GM18508 (cell line): ENCODE results near the gene HOXA6.

ENCODE experiments used
- ATAC-seq: cut with Tn5 transposase; IDR thresholded peaks from one replicate; pipeline ENCODE4 v1.9.1; 2021; ENCODE audit warnings: moderate number of reproducible peaks; ENCODE audit not compliant: insufficient read depth, unreplicated experiment

HOXA6 gene

GRCh38 chr7:27173956-27174873 is 26.6 kb upstream of the HOXA6 start, which contains the start of gene HOXA10:
Gene HOXA10, minus strand, starts transcription at chr7:27174320. Its CDS starts 14 bp downstream, at chr7:27174306.
- no peak for ATAC-seq

DNA sequence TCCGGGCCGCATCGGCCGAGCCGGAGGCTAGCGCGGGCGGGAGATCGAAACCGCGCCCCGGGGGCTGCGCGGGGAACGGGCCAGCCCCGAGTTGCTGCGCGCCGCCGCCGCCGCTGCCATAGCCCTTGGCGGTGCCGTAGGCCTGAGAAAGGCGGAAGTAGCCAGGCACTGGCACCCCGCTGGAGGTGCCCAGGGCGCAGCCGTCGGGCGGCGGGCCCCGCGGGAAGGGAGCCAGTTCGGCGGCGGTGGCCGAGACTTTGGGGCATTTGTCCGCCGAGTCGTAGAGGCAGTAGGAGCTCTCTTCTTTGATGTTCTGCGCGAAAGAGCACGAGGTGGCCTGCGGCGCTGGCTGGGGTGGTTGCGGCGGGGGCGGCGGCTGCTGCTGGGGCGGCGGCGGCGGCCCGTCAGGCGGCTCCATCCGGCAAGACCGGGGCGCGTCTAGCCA is 26.0 kb upstream of the HOXA6 start:
- no peak for ATAC-seq

DNA sequence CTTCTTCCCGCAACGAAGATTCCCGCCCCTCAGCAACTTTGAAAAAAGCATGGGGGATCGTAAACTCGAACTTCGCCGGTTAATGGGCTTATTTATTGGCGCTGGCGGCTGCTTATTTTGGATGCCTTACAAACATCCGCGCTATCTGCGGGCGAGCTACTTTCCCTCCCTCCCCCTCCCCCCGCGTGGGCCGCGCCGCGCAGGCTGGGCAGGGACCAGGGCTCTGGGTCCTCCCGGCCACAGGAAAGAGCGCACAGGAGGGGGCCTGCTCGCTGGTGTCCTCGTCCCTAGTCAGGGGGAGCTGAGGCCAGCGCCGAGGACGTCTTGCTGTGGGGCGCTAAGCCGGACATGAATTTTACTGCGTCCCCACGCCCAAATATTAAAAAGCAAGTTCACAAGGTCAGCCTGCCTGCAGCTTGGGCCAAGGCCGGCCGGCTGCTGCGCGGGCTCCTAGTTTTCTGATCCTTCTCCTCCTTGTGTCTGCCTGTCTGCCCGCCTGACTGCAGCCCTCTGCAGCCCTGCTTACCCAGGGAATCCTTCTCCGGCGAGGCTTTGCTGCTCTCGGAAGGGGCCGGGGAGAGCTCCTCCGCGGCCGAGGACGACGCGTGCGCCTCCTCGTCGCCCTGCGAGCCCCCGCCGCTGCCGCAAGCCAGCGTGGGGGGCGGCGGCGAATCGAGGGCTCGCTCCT is 25.4 kb upstream of the HOXA6 start:
- no peak for ATAC-seq

DNA sequence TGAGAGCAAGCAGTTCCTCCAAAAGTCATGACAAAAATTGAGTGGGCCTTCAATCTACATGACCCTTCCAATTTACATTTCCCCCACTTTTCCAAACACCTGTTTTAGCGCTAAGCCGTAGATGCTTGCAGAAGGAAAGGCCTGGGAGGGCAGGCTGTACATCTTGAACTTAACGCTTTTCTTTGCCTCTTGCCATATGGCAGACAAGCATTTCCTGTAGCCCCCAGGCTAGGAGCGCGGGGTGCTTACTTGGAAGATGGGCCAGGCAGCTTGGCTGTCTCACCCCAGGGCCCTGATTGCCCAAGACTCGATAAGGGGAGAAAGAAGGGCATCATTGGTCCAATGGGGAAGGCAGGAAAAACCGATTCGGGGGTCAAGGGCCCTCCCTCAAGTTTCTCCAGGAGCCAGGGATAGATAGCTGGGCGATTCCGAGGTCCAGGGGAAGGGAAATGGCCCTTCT is 24.8 kb upstream of the HOXA6 start:
- no peak for ATAC-seq

DNA sequence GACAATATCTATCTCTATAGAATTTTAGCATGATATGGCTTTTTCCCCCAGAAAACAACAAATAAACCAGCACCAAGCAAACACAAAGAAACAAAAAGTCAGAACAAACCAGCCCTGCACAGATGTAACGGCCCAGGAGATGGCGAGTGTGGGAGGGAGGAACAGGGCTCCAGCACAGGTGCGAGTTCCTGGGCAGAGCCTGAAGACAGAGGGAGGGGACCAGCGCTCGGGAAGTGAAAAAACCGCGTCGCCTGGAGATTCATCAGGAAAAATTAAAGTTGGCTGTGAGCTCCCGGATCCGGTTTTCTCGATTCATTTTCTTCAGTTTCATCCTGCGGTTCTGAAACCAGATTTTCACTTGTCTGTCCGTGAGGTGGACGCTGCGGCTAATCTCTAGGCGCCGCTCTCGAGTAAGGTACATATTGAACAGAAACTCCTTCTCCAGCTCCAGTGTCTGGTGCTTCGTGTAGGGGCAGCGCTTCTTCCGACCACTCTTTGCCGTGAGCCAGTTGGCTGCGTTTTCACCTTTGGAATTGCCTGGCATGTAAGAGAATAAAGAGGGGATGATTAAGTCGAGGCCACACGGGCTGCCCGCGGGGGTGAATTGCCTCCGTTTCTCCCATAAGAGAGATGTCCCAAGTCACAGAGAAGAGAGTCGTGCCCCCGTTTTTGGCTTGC is 24.2 kb upstream of the HOXA6 start:
- ATAC-seq, result no peak

DNA sequence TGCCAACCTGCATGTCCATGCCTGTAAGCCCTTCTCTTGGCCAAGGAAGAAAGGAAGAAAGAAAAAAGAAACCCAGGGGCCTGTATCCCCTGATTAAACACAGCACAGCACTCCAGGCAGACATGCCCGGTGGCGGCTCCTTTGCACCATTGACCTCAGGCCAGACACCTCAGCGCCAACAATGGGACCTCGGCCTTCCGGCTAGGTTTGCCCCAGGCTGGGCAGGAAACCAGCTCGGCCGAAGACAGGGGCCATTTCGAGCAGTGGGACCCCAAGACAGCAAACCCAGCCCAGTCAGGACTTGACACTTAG is 23.7 kb upstream of the HOXA6 start:
- ATAC-seq, result no peak

- no peak for ATAC-seq
These were observed 23.1 kb upstream of the HOXA6 start for GRCh38 chr7:27170426-27171324.

GRCh38 chr7:27169658-27170425 is 22.3 kb upstream of the HOXA6 start:
- no peak for ATAC-seq

DNA sequence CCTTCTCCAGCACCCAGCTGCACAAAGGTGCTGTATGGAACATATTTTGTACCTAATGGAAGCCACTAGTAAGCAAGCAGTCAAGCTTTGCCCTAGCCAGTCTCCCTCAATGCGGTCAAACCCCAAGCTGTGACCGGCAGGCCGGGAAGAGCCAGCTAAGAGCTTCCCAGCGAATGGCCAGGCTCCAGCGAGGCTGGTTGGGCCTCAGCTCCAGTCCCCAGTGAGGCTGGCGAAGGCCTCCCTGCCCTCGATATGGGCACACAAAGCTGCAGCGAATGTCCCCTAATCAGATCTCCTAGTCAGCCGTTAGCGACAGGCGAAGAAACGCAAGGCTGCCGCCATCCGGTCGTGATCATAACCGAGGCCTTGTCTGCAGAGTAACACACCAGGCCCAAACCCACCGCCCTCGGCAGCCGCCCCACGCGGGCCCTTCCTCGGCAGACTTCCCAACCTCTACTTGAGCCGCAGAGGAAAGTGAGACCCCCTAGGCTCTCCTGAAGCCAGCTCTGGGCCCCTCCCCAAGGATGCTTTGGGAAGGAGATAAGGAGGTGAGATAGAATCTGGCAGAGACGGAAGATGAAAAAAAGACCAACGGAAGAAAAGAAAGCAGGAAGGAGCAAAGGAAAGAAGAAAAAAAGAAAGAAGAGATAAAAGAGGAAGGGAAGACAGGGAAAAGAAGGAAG is 20.8 kb upstream of the HOXA6 start:
- ATAC-seq, result no peak

DNA sequence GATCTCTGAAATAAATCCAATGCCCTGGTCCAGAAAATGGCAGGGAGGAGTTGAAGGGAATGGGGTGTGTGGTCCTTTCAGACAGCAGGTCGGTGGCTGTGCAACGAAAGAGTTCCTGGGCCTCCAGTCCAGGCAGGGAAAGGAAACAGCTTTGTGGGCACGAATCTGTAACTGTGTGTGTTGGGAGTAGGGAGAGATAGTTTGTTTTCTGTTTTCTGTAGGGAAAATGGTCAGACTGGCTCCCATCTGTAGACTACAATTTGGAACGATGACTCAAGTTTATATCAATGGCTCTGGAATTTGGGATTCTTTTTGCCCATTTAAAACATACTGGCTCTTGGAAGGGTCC is 20.3 kb upstream of the HOXA6 start:
- ATAC-seq, result no peak

- no peak for ATAC-seq
These were observed 19.2 kb upstream of the HOXA6 start for GRCh38 chr7:27166531-27167505.

DNA sequence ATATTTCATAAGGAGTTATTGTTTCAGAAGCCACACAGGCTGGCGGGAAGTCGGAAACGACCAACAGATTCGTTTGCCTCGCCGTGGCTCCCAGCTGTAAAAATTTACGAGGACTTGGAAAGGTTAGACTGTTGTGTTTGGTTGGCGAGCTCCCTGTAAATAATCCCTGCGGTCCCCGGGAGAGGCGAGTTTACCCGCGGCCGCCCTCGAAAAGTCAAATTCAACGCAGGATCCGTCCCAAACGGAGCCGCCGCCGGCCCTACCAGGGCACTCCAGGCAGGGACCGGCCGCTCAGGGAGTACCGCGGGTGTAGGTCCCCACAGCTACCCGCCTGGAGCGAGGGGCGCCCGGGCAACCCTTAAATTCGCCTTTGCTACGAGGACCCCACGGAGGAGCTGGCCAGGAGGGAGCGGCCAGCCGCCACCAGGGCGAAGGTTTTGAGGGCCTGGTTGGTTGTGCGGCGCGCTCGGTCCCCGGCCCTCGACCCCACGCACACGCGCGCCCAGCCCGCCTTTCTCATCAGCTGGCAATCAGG is 18.5 kb upstream of the HOXA6 start:
- ATAC-seq, result no peak

DNA sequence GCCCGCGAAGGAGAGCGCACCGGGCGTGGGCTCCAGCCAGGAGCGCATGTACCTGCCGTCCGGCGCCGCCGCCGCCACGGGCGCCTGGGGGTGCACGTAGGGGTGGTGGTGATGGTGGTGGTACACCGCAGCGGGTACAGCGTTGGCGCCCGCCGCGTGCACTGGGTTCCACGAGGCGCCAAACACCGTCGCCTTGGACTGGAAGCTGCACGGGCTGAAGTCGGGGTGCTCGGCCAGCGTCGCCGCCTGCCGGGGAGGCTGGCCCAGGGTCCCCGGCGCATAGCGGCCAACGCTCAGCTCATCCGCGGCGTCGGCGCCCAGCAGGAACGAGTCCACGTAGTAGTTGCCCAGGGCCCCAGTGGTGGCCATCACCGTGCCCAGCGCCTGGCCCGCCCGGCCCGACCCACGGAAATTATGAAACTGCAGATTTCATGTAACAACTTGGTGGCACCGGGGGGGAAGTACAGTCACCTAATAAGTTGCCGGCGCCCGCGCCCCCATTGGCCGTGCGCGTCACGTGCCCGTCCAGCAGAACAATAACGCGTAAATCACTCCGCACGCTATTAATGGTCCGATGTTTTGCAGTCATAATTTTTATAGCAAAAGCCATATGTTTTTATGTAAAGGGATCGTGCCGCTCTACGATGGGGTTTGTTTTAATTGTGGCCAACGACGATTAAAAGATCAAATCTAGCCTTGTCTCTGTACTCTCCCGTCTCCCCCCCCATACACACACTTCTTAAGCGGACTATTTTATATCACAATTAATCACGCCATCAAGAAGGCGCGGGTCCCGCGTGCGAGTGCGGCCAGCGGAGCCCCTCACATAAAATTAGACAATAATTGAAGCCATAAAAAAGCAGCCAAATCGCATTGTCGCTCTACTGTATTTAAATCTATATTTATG is 17.8 kb upstream of the HOXA6 start, which contains the start of gene HOXA9:
HOXA9 (minus strand) TSS at position 449 of the 907 bp plus-strand sequence; CDS start at position 369, 80 bp downstream.
- ATAC-seq, result no peak

DNA sequence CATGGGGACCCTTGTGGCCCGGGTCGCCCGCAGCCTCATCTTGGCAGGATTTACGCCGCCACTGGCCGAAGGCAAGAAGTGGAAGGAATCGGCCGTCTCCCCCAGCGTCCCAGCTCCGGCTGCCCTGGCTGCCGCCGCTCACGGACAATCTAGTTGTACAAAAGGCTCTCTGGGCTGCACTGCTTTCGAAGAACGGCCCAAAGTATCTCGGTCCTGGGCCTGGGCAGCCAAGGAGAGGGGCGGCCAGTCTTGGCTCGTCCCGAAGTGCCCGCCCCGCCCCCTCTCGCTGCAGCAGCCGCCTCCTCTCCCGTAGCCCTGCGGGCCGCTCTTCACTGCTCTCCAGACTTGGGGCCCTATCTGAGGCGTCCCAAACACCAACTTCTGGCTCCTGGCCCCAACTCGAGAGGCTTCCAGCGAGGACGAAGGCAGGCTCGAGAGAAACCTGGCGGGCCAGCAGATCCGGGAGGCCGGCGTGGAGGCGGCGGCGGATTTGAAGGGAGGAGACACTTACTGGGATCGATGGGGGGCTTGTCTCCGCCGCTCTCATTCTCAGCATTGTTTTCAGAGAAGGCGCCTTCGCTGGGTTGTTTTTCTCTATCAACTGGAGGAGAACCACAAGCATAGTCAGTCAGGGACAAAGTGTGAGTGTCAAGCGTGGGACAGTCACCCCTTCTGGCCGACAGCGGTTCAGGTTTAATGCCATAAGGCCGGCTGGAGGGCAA is 17.0 kb upstream of the HOXA6 start:
- no peak for ATAC-seq

- ATAC-seq, result no peak
These were observed 16.4 kb upstream of the HOXA6 start for GRCh38 chr7:27164045-27164366.
